Measurements from ENCODE around the gene GEMIN7. TPM values are rescaled to one million over a fixed set of nuclear protein-coding genes. Genes with fewer than 3 reads are reported as not detected.
A peak's percentile ranks its signal among the peaks of the same experiment; 100 is the strongest.

GEMIN7 gene
- total RNA-seq: 10 to 100 TPM; 15.8 to 19.5 TPM

GRCh38 chr19:45079063-45079910 lies at the start of gene GEMIN7:
Gene GEMIN7, plus strand, starts transcription at chr19:45079260. Its CDS starts 10,855 bp downstream, at chr19:45090115.
- H3K9me3 ChIP-seq: no peaks in the 10 kb centered on the region
- intact Hi-C loops (cut with DNase I): no loop called here
- DNase-seq: peak; percentile 74 to 85 (median 80)
- TF ChIP-seq CTCF (IDR thresholded peaks at IDR 0.05) (peak in 2 of 7 experiments; percentile 12 to 27), POLR2A (IDR thresholded peaks at IDR 0.05) (peak in 2 of 3 donors; percentile 50 to 59)
- peak within 1 kb of the TSS; percentile 68 to 92 for H3K4me3 ChIP-seq
- 0 to 1% methylated on average over 31 to 61 of the region's 61 CpGs for WGBS, 2 donors
- peaks cover 41% of the 10 kb centered on the region for H3K4me1 ChIP-seq
- H3K27me3 ChIP-seq: no peaks in the 10 kb centered on the region
- no peaks in the 10 kb centered on the region for H3K36me3 ChIP-seq (replicated peaks in 1 of 2; ENCODE audit: insufficient read depth in 1 of 2, low read depth in 2 of 2)
- peak; percentile 79 for ATAC-seq
- peak within 1 kb of the TSS; percentile 58 to 84 (median 66) for H3K27ac ChIP-seq

- intact Hi-C loops (cut with DNase I): no loop called here
- no peaks in the 10 kb centered on the region for H3K4me1 ChIP-seq
- WGBS, 2 donors: 79 to 88% methylated on average over 6 of the region's 6 CpGs
- H3K27me3 ChIP-seq: no peaks in the 10 kb centered on the region
- DNase-seq (no peak), ATAC-seq (no peak)
- H3K36me3 ChIP-seq (replicated peaks in 1 of 2; ENCODE audit: insufficient read depth in 1 of 2, low read depth in 2 of 2): peaks cover 0 to 24% of the 10 kb centered on the region in 2 donors
- TF ChIP-seq POLR2A (IDR thresholded peaks at IDR 0.05): no peak
- TF ChIP-seq CTCF (IDR thresholded peaks at IDR 0.05): no peak
- H3K9me3 ChIP-seq: no peaks in the 10 kb centered on the region
- no peak overlapping the region for H3K4me3 ChIP-seq
- no peak overlapping the region for H3K27ac ChIP-seq
These were observed 48.2 kb upstream of the GEMIN7 start for GRCh38 chr19:45030825-45031224.

GRCh38 chr19:45032421-45032820 lies 46.6 kb upstream of the GEMIN7 start:
- Histone ChIP-seq H3K27ac (no peak overlapping the region), H3K4me3 (no peak overlapping the region), H3K4me1 (no peaks in the 10 kb centered on the region), H3K27me3 (no peaks in the 10 kb centered on the region), H3K36me3 (replicated peaks in 1 of 2; ENCODE audit: insufficient read depth in 1 of 2, low read depth in 2 of 2) (peaks cover 0 to 23% of the 10 kb centered on the region in 2 donors), H3K9me3 (no peaks in the 10 kb centered on the region)
- TF ChIP-seq CTCF (IDR thresholded peaks at IDR 0.05): no peak
- TF ChIP-seq POLR2A (IDR thresholded peaks at IDR 0.05): no peak
- ATAC-seq (no peak), DNase-seq (no peak)
- WGBS, 2 donors: 86 to 90% methylated on average over 16 to 18 of the region's 18 CpGs
- intact Hi-C loops (cut with DNase I): no loop called here

- Histone ChIP-seq H3K4me1 (peaks cover 19% of the 10 kb centered on the region), H3K27me3 (no peaks in the 10 kb centered on the region), H3K9me3 (no peaks in the 10 kb centered on the region), H3K4me3 (no peak overlapping the region), H3K27ac (no peak overlapping the region), H3K36me3 (replicated peaks in 1 of 2; ENCODE audit: insufficient read depth in 1 of 2, low read depth in 2 of 2) (peaks cover 0 to 15% of the 10 kb centered on the region in 2 donors)
- DNase-seq (no peak), ATAC-seq (no peak)
- no peak for TF ChIP-seq CTCF (IDR thresholded peaks at IDR 0.05)
- no peak for TF ChIP-seq POLR2A (IDR thresholded peaks at IDR 0.05)
- WGBS, 2 donors: 98 to 100% methylated on average over 6 of the region's 6 CpGs
- intact Hi-C loops (cut with DNase I): no loop called here
These were observed 43.3 kb upstream of the GEMIN7 start for GRCh38 chr19:45035755-45036154.

All from body of pancreas (tissue), 4 donors.